BLaER1 (cell line): ENCODE results near the gene KDM1A.
A peak's percentile ranks its signal among the peaks of the same experiment; 100 is the strongest.

Experiments used
- H3K27ac ChIP-seq: shearing (Covaris generic); formaldehyde crosslinking; 2 replicates; pipeline ENCODE4 v1.8.1; 2022
- H3K27me3 ChIP-seq: shearing (Covaris generic); formaldehyde crosslinking; 2 replicates; pipeline ENCODE4 v1.8.1; 2022
- H3K36me3 ChIP-seq: shearing (Covaris generic); formaldehyde crosslinking; 2 replicates; pipeline ENCODE4 v1.8.1; 2022
- H3K4me1 ChIP-seq: shearing (Covaris generic); formaldehyde crosslinking; 2 replicates; pipeline ENCODE4 v1.8.1; 2022
- H3K4me2 ChIP-seq: shearing (Covaris generic); formaldehyde crosslinking; 2 replicates; pipeline ENCODE4 v1.8.1; 2022
- H3K4me3 ChIP-seq: shearing (Covaris generic); formaldehyde crosslinking; 2 replicates; pipeline ENCODE4 v1.8.1; 2022
- H3K9ac ChIP-seq: shearing (Covaris generic); formaldehyde crosslinking; 2 replicates; pipeline ENCODE4 v1.8.1; 2022
- H3K9me3 ChIP-seq: shearing (Covaris generic); formaldehyde crosslinking; 2 replicates; pipeline ENCODE4 v1.8.1; 2022
- H4K20me1 ChIP-seq: shearing (Covaris generic); formaldehyde crosslinking; 2 replicates; pipeline ENCODE4 v1.8.1; 2022
- Cebpa-rat ChIP-seq: shearing (Covaris generic); IDR thresholded peaks from 2 replicates; pipeline ENCODE4 v1.8.1; 2022

Gene KDM1A

DNA sequence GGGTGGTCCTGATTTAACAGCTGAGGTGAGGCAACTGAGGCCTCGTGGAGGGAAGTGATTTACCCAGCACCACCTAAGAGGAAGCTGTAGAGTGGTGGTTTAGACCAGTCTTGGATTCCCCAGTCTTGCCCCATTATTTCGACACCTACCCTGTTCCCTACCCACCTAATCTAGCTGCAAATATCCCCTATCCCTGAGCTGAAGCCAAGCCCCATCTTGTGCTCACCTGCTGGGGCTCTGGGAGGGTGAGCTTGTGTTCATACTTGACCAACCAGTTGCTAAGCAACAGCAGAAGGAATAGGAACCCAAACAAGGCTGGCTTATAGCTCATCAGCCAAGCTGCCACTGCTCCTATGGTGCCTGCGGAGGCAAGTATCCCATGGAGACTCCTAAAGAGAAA, 5.6 kb upstream of the KDM1A start:
- Histone ChIP-seq H4K20me1 (no peaks in the 10 kb centered on the region), H3K4me2 (peak overlapping the region; percentile 17; the same call in 1 of the 2 replicates), H3K4me1 (peaks cover 5% of the 10 kb centered on the region; the same call in 1 of the 2 replicates), H3K27ac (no peak overlapping the region), H3K27me3 (no peaks in the 10 kb centered on the region), H3K9me3 (no peaks in the 10 kb centered on the region), H3K36me3 (no peaks in the 10 kb centered on the region), H3K9ac (no peak overlapping the region), H3K4me3 (no peak overlapping the region)
- no peak for TF ChIP-seq Cebpa-rat

DNA sequence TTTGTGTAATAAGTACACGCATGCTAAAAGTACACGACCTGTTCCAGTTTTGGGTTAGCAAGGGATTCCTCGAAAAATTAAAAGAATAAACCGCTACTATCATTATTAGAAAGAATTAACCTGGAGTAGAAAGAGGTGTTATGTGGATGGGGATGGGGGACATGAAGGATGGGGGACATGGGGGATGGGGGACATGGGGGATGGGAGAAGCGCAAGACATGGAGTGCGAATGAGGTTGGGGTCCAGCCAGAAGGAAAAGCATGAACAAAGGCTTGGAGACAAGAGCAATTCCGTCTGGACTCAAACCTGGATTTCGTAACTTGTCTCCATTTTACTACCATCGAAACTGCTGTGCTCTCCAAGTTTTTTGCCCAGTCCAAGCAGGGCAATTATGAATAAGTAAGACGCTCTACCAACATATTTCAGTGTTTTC, 591 bp upstream of the KDM1A start:
- Histone ChIP-seq H3K9me3 (peaks cover 21% of the 10 kb centered on the region), H3K9ac (peak overlapping the region; percentile 99), H4K20me1 (peaks cover 35% of the 10 kb centered on the region), H3K4me3 (peak overlapping the region; percentile 96), H3K27ac (peak overlapping the region; percentile 99; the same call in 1 of the 2 replicates), H3K36me3 (peaks cover 19% of the 10 kb centered on the region), H3K4me1 (peaks cover 11% of the 10 kb centered on the region), H3K27me3 (no peaks in the 10 kb centered on the region), H3K4me2 (peak overlapping the region; percentile 75)
- no peak for TF ChIP-seq Cebpa-rat

DNA sequence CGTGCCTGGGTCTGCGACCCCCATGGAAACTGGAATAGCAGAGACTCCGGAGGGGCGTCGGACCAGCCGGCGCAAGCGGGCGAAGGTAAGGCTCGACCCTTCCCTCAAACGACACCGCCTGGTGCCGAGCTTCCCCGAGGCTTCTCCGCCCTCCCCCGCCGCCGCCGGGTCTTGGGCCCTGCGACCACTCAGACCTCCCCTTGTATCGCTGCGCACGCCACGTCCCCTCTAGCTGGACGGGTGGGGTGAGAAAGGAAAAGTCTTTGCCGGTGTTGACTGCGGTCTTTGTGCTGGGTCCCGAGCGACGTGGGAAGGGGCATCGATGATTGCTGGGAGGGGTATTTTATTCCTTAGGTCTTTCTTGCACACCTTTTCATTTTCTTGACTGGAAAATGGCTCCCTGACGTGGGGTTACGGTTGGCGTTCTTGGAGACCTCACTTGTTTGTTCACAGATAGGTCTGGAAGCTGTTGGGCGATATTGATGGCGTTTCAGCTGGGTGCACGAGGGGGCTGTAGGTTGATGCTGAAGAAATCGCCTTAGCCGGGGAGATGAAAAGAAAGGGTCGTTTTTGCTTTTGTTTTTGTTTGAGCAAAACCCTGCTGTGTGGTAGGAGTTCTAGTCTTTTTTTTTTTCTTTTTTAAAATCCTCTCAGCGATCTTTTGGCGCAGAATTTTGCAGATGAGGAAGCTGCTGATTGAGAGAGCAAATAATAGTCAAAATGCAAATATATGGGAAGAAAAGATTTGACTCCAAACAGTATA, 776 bp downstream of the KDM1A start:
- Histone ChIP-seq H3K27ac (peak overlapping the region; percentile 99), H3K4me1 (peaks cover 13% of the 10 kb centered on the region)

DNA sequence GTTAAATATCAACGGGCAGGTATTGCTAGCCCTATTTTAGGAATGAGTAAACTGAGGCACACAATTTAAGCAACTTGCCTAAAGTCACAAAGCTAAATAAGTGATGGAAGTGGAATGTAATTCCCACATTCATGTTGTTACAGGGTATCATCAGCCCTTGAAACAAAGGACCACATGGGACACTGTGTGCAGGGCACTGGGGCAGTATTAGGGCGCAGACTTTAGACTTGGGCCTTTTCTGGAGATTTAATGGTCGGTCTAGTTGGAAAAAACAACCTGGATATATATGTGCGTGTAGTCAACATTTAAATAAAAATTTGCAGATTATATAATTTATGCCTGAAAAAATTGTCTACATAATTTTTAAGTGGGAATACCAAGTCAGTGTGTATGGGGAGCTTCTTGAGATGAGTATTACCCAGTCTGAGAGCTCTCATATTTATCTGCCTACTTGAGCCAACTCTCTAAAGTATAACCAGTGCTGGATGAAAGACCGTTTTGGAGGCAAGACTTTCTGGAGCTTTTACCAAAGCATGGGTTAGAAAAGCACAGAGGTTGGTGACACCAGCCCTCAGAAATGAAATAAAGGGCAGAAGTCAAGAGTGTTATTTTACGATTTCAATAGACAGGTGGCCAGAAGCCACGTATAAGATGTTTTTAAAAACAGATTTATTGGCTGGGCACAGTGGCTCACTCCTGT, 1.6 kb downstream of the KDM1A start:
- peak overlapping the region; percentile 80 for H3K4me2 ChIP-seq
- peaks cover 13% of the 10 kb centered on the region for H3K4me1 ChIP-seq
- peaks cover 56% of the 10 kb centered on the region for H4K20me1 ChIP-seq
- peak overlapping the region; percentile 96 for H3K4me3 ChIP-seq
- H3K27ac ChIP-seq: peak overlapping the region; percentile 99
- H3K9me3 ChIP-seq: peaks cover 24% of the 10 kb centered on the region
- no peaks in the 10 kb centered on the region for H3K27me3 ChIP-seq
- peak overlapping the region; percentile 99 for H3K9ac ChIP-seq
- H3K36me3 ChIP-seq: peaks cover 24% of the 10 kb centered on the region
- TF ChIP-seq Cebpa-rat: no peak

More for the DNA sequence above, 776 bp downstream of the KDM1A start:
- Histone ChIP-seq H3K27me3 (no peaks in the 10 kb centered on the region), H3K9me3 (peaks cover 24% of the 10 kb centered on the region), H4K20me1 (peaks cover 48% of the 10 kb centered on the region), H3K4me3 (peak overlapping the region; percentile 96), H3K9ac (peak overlapping the region; percentile 99), H3K36me3 (peaks cover 24% of the 10 kb centered on the region), H3K4me2 (peak overlapping the region; percentile 80)
- TF ChIP-seq Cebpa-rat: no peak

DNA sequence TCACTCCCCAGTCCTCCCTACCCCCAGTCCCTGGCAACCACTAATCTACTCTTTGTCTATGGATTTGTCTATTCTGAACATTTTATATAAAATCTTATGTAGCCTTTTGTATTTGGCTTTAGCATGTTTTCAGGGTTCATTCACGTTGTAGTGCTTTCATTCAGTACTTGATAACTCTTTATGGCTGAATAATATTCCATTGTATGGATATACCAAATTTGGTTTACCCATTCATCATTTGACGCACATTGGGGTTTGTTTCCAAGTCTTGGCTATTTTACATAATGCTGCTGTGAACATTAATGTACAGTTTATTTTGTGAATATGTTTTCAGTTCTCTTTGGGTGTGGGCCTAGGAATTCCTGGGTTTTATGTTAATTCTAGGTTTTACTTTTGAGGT, 2.6 kb downstream of the KDM1A start:
- no peak overlapping the region for H3K27ac ChIP-seq
- no peak overlapping the region for H3K9ac ChIP-seq
- peaks cover 24% of the 10 kb centered on the region for H3K36me3 ChIP-seq
- H3K4me2 ChIP-seq: peak overlapping the region; percentile 80
- H3K4me3 ChIP-seq: peak overlapping the region; percentile 96
- peaks cover 66% of the 10 kb centered on the region for H4K20me1 ChIP-seq
- H3K4me1 ChIP-seq: peaks cover 17% of the 10 kb centered on the region
- no peaks in the 10 kb centered on the region for H3K27me3 ChIP-seq
- no peak for TF ChIP-seq Cebpa-rat
- H3K9me3 ChIP-seq: peaks cover 24% of the 10 kb centered on the region

DNA sequence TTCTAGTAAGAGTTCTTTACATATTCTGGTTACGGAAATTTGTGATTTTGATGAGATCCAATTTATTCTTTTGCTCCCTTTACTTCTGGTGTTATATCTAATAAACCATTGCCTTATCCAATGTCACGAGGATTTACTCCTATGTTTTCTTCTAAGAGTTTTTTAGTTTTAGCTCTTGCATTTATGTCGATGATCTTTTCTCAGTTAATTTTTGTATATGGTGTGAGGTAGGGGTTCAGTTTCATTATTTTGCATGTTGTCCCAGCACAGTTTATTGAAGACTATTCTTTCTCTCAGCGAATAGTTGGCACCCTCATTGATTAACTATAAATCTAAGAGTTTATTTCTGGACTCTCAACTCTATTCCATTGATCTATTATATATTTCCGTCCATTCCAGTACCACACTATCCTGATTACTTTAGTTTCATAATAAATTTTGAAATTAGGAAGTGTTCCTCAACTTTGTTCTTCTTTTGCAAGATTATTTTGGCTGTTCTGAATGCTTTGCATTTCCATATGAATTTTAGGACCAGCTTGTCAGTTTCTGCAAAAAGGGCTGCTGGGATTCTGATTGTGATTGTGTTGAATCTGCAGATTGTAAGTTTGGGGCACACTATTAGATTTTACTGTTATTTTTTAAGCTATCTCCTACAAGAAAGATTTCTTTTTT, 4.0 kb downstream of the KDM1A start:
- 0 out of 2 replicates have a peak overlapping the region, but pooled peaks have one; percentile 4 for H3K4me2 ChIP-seq
- H3K27me3 ChIP-seq: no peaks in the 10 kb centered on the region
- H4K20me1 ChIP-seq: peaks cover 81% of the 10 kb centered on the region
- H3K27ac ChIP-seq: no peak overlapping the region
- peaks cover 24% of the 10 kb centered on the region for H3K9me3 ChIP-seq
- H3K4me3 ChIP-seq: peak overlapping the region; percentile 2; the same call in 1 of the 2 replicates
- no peak for TF ChIP-seq Cebpa-rat
- H3K36me3 ChIP-seq: peaks cover 24% of the 10 kb centered on the region
- peaks cover 22% of the 10 kb centered on the region for H3K4me1 ChIP-seq
- no peak overlapping the region for H3K9ac ChIP-seq

DNA sequence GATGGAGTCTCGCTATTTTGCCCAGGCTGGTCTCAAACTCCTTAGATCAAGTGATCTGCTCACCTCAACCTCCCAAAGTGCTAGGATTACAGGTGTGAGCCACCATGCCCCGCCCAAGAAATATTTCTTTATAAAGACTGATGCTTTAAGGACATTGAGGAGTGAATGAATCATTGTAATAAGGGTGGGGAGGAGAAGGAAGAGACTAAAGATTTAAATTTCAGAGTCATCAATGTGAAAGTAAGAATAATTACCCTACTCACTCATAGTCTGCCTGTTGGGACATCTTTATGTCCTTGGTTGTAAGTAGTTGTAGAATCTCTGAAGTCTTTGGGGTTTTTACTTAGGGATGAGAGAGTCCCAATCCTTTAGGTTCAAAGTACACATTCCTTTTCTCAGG, 7.3 kb downstream of the KDM1A start:
- H3K27me3 ChIP-seq: no peaks in the 10 kb centered on the region
- H3K9me3 ChIP-seq: peaks cover 24% of the 10 kb centered on the region
- H3K27ac ChIP-seq: no peak overlapping the region
- peaks cover 36% of the 10 kb centered on the region for H3K36me3 ChIP-seq
- no peak overlapping the region for H3K4me2 ChIP-seq
- peaks cover 100% of the 10 kb centered on the region for H4K20me1 ChIP-seq
- H3K9ac ChIP-seq: no peak overlapping the region
- no peak for TF ChIP-seq Cebpa-rat
- H3K4me3 ChIP-seq: no peak overlapping the region
- H3K4me1 ChIP-seq: peaks cover 48% of the 10 kb centered on the region

DNA sequence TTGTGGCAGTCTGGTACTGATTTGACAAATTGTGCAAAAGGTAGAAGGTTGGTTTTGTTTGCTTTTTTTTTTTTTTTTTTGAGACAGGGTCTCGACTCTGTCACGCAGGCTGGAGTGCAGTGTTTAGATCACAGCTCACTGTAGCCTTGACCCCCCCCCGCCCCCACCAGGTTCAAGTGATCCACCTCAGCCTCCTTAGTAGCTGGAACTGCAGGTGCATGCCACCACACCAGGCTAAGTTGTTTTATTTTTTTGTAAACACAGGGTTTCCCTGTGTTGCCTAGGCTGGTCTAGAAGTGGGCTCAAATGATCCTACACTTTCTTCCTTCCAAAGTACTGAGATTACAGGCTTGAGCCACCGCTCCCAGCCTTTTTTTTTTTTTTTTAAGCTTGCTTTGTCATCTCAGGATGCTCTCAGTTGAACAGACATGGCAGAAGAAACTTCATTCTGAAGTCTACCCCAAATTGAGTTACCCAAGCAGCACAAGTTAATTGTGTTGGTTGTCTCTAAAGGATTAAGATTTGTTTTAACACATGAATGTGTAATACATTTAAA, 8.2 kb downstream of the KDM1A start:
- peaks cover 100% of the 10 kb centered on the region for H4K20me1 ChIP-seq

DNA sequence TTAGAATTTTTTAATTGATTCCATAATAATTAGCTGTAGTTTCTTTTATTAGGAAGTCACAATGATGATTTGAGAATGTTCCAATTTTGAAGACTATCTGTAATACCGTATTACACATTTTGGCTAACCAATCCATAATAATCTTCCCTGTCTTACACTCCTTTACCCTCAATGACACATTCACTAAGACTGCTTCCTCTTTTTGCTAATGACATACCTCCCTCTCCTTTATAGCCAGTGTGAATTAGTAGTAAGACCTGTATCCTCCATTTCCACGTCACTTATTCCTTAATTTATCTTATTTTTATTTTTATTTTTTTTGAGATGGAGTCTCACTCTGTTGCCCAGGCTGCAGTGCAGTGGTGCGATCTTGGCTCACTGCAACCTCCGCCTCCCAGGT, 10.1 kb downstream of the KDM1A start:
- peaks cover 62% of the 10 kb centered on the region for H3K4me1 ChIP-seq
- no peak for TF ChIP-seq Cebpa-rat
- no peak overlapping the region for H3K27ac ChIP-seq
- no peak overlapping the region for H3K9ac ChIP-seq
- H3K36me3 ChIP-seq: peaks cover 15% of the 10 kb centered on the region
- no peaks in the 10 kb centered on the region for H3K9me3 ChIP-seq
- H3K27me3 ChIP-seq: no peaks in the 10 kb centered on the region
- no peak overlapping the region for H3K4me3 ChIP-seq
- peaks cover 100% of the 10 kb centered on the region for H4K20me1 ChIP-seq
- H3K4me2 ChIP-seq: peak overlapping the region; percentile 77; the same call in 1 of the 2 replicates

More for the DNA sequence above, 8.2 kb downstream of the KDM1A start:
- Histone ChIP-seq H3K4me1 (peaks cover 55% of the 10 kb centered on the region), H3K4me3 (no peak overlapping the region), H3K27me3 (no peaks in the 10 kb centered on the region), H3K9me3 (peaks cover 16% of the 10 kb centered on the region), H3K4me2 (no peak overlapping the region), H3K36me3 (peaks cover 29% of the 10 kb centered on the region), H3K27ac (no peak overlapping the region), H3K9ac (no peak overlapping the region)
- no peak for TF ChIP-seq Cebpa-rat
